ENCODE measurements around the gene ZSCAN12.
"Not testable (repeated sequence)": the region's sequence is repeated elsewhere in the genome, so short reads cannot be mapped to it uniquely, and the experiment has no call there.

ZSCAN12 gene

GRCh38 chr6:28408076-28408802, 8.7 kb upstream of the ZSCAN12 start:
- TF ChIP-seq CTCF (IDR thresholded peaks at IDR 0.05; ENCODE audit: low read depth, low read length) = no peak
- DNase-seq (ENCODE audit: extremely low read depth, low read depth) = no peak

- TF ChIP-seq CTCF (IDR thresholded peaks at IDR 0.05; ENCODE audit: low read depth, low read length) = no peak
- no peak for DNase-seq (ENCODE audit: extremely low read depth, low read depth)
These were observed 7.9 kb upstream of the ZSCAN12 start for GRCh38 chr6:28407401-28407800.

GRCh38 chr6:28403923-28404322, 4.4 kb upstream of the ZSCAN12 start:
- not testable (repeated sequence) for DNase-seq (ENCODE audit: extremely low read depth, low read depth)

- TF ChIP-seq CTCF (IDR thresholded peaks at IDR 0.05; ENCODE audit: low read depth, low read length) = no peak
- DNase-seq (ENCODE audit: extremely low read depth, low read depth) = no peak
These were observed 2.6 kb upstream of the ZSCAN12 start for GRCh38 chr6:28402197-28402596.

GRCh38 chr6:28401172-28401571, 1.6 kb upstream of the ZSCAN12 start:
- DNase-seq (ENCODE audit: extremely low read depth, low read depth) = no peak
- TF ChIP-seq CTCF (IDR thresholded peaks at IDR 0.05; ENCODE audit: low read depth, low read length) = no peak

GRCh38 chr6:28400122-28400451, 540 bp upstream of the ZSCAN12 start:
- DNase-seq (ENCODE audit: extremely low read depth, low read depth) = no peak
- TF ChIP-seq CTCF (IDR thresholded peaks at IDR 0.05; ENCODE audit: low read depth, low read length) = no peak

- TF ChIP-seq CTCF (IDR thresholded peaks at IDR 0.05; ENCODE audit: low read depth, low read length) = no peak
- DNase-seq (ENCODE audit: extremely low read depth, low read depth) = no peak
These were observed 3.6 kb downstream of the ZSCAN12 start for GRCh38 chr6:28395918-28396317.
